MM.1S (cell line): ENCODE data around the gene C2CD2.

Experiments used
- DNase-seq: peaks from one replicate; pipeline ENCODE4 v3.0.0-alpha.2; 2015
- H2AFZ ChIP-seq: fragments of 300-600 bp; sonication (generic); 2 replicates; pipeline ENCODE4 v1.6.0; 2016; ENCODE audit warnings: antibody characterized with exemption, low read length
- H3F3A ChIP-seq: fragments of 300-600 bp; sonication (generic); 2 replicates; pipeline ENCODE4 v1.6.1; 2016; ENCODE audit warnings: mild to moderate bottlenecking, antibody characterized with exemption, low read length, moderate library complexity, mixed read lengths; ENCODE audit not compliant: insufficient read depth
- H3K27ac ChIP-seq: fragments of 300-600 bp; sonication (generic); 2 replicates; pipeline ENCODE4 v1.5.1; 2016; ENCODE audit warnings: mild to moderate bottlenecking, low read length
- H3K27me3 ChIP-seq: fragments of 300-600 bp; sonication (generic); replicated peaks from 2 replicates; pipeline ENCODE4 v1.6.0; 2016; ENCODE audit warnings: low read length; ENCODE audit not compliant: insufficient read depth
- H3K36me3 ChIP-seq: fragments of 300-600 bp; sonication (generic); replicated peaks from 2 replicates; pipeline ENCODE4 v1.6.1; 2016; ENCODE audit warnings: mild to moderate bottlenecking, low read length, mixed read lengths; ENCODE audit not compliant: insufficient read depth
- H3K4me1 ChIP-seq: fragments of 300-600 bp; sonication (generic); 2 replicates; pipeline ENCODE4 v1.6.1; 2016; ENCODE audit warnings: low read length, mixed read lengths
- H3K4me2 ChIP-seq: fragments of 300-600 bp; sonication (generic); 2 replicates; pipeline ENCODE4 v1.6.0; 2016; ENCODE audit warnings: low read depth, low read length
- H3K4me3 ChIP-seq: fragments of 300-600 bp; sonication (generic); 2 replicates; pipeline ENCODE4 v1.5.1; 2016; ENCODE audit warnings: low read length, mixed read lengths
- H3K79me2 ChIP-seq: fragments of 300-600 bp; sonication (generic); 2 replicates; pipeline ENCODE4 v1.6.1; 2016; ENCODE audit warnings: mixed run types, low read length, mixed read lengths
- H3K9ac ChIP-seq: fragments of 300-600 bp; sonication (generic); 2 replicates; pipeline ENCODE4 v1.6.1; 2016; ENCODE audit warnings: low read length, mixed read lengths
- H3K9me2 ChIP-seq: fragments of 300-600 bp; sonication (generic); replicated peaks from 2 replicates; pipeline ENCODE4 v1.6.1; 2016; ENCODE audit warnings: mild to moderate bottlenecking, low read length, mixed read lengths; ENCODE audit not compliant: insufficient read depth
- H3K9me3 ChIP-seq: fragments of 300-600 bp; sonication (generic); replicated peaks from 2 replicates; pipeline ENCODE4 v1.6.1; 2016; ENCODE audit warnings: mild to moderate bottlenecking, low read length, mixed read lengths; ENCODE audit not compliant: insufficient read depth
- H4K20me1 ChIP-seq: fragments of 300-600 bp; sonication (generic); 2 replicates; pipeline ENCODE4 v1.6.1; 2016; ENCODE audit warnings: mild to moderate bottlenecking, low read length, moderate library complexity, mixed read lengths; ENCODE audit not compliant: insufficient read depth
- EZH2 ChIP-seq: fragments of 300-600 bp; sonication (generic); optimal IDR thresholded peaks from 2 replicates; pipeline ENCODE3; 2017; ENCODE audit warnings: low read depth, mild to moderate bottlenecking, antibody characterized with exemption, low read length, mixed read lengths
- EZH2phosphoT487 ChIP-seq: fragments of 300-600 bp; sonication (generic); IDR thresholded peaks from 2 replicates; pipeline ENCODE4 v1.6.1; 2018; ENCODE audit warnings: antibody characterized with exemption, low read length
- TF ChIP-seq, protein P1 (sequence below): fragments of 300-600 bp; sonication (generic); IDR thresholded peaks from 2 replicates; pipeline ENCODE4 v1.5.1; 2016; ENCODE audit warnings: antibody characterized with exemption, low read length, mixed read lengths

Gene C2CD2

DNA sequence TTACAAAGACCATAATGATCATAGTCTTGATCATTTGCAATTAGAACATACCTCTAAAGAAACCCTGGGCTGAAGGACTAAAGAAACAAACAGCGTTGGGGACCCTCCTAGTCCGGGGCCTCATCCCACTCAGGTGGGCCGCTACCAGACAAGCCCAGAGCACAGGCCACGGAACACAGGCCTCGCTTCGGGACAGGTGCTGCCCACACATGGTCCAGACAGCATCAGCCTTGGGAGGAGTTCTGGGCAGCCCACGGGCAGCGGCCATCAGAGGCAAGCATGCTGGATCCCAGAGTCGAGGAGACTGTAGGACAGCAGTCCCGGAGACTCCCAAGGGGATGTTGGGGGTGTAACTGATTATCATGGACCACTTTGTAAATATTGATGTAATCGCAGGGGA is 4.9 kb downstream of the C2CD2 start:
- H3K9me3 ChIP-seq = no peaks in the 10 kb centered on the region
- H3K4me3 ChIP-seq = no peak overlapping the region
- no peaks in the 10 kb centered on the region for H3K27me3 ChIP-seq
- no peaks in the 10 kb centered on the region for H3F3A ChIP-seq
- H3K4me2 ChIP-seq = no peak overlapping the region
- no peak overlapping the region for H3K27ac ChIP-seq
- no peaks in the 10 kb centered on the region for H3K9me2 ChIP-seq
- TF ChIP-seq EZH2 (no peak), EZH2phosphoT487 (no peak)
- TF ChIP-seq, protein P1, sequence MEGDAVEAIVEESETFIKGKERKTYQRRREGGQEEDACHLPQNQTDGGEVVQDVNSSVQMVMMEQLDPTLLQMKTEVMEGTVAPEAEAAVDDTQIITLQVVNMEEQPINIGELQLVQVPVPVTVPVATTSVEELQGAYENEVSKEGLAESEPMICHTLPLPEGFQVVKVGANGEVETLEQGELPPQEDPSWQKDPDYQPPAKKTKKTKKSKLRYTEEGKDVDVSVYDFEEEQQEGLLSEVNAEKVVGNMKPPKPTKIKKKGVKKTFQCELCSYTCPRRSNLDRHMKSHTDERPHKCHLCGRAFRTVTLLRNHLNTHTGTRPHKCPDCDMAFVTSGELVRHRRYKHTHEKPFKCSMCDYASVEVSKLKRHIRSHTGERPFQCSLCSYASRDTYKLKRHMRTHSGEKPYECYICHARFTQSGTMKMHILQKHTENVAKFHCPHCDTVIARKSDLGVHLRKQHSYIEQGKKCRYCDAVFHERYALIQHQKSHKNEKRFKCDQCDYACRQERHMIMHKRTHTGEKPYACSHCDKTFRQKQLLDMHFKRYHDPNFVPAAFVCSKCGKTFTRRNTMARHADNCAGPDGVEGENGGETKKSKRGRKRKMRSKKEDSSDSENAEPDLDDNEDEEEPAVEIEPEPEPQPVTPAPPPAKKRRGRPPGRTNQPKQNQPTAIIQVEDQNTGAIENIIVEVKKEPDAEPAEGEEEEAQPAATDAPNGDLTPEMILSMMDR = no peak
- no peak for DNase-seq
- no peaks in the 10 kb centered on the region for H4K20me1 ChIP-seq
- no peak overlapping the region for H3K9ac ChIP-seq
- H3K4me1 ChIP-seq = no peaks in the 10 kb centered on the region
- H3K36me3 ChIP-seq = no peaks in the 10 kb centered on the region
- H3K79me2 ChIP-seq = no peaks in the 10 kb centered on the region
- H2AFZ ChIP-seq = no peak overlapping the region

DNA sequence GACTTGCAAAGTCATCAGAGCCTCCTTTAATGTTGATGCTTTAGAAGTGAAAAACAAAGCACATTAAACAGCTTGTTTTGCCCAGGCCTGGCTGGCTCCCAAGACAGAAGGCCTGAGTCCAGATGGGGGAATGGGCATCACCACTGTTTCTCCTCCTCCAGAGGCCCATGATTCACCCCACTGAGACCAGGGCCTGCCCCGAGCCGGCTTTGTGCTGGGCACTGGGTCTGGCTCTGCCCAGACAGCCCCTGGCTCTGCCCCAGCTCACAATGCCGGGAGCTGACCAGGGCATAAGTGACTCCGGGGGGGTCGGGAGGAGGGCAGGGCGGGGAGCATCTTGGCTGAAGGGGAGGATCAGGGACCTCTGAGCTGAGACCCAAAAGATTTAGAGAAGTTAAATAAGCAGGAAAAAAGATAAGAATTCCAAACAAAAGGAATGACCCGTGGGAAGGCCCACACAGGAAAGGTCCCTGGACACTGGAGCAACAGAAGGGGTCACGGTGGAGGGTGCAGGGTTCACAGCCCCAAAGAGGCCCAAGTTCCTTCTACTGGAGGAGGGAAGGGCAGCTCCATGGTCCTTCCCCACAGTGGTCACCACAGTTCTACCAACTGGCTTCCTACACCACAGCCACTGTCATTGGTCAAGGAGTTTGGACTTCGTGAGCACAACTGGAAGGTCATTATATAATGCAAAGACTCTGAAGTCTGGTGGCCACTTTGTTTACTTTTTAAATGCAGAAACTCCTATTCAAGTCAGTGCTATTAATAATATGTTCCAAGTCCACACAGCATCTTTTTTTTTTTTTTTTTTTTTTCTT is 5.5 kb downstream of the C2CD2 start:
- Histone ChIP-seq H2AFZ (no peak overlapping the region), H3K9me3 (no peaks in the 10 kb centered on the region), H3K36me3 (no peaks in the 10 kb centered on the region), H3K27me3 (no peaks in the 10 kb centered on the region), H3K4me3 (no peak overlapping the region), H3K79me2 (no peaks in the 10 kb centered on the region), H3K9ac (no peak overlapping the region), H3K27ac (no peak overlapping the region), H3K4me1 (no peaks in the 10 kb centered on the region), H3K4me2 (no peak overlapping the region), H4K20me1 (no peaks in the 10 kb centered on the region), H3F3A (no peaks in the 10 kb centered on the region), H3K9me2 (no peaks in the 10 kb centered on the region)
- no peak for DNase-seq
- TF ChIP-seq EZH2 (no peak), EZH2phosphoT487 (no peak)
- TF ChIP-seq, protein P1 = no peak

- H3F3A ChIP-seq = no peaks in the 10 kb centered on the region
- no peaks in the 10 kb centered on the region for H3K9me3 ChIP-seq
- no peak overlapping the region for H2AFZ ChIP-seq
- no peaks in the 10 kb centered on the region for H3K4me1 ChIP-seq
- H3K4me2 ChIP-seq = no peak overlapping the region
- no peak for TF ChIP-seq EZH2
- TF ChIP-seq, protein P1 = no peak
- no peak for TF ChIP-seq EZH2phosphoT487
- no peaks in the 10 kb centered on the region for H3K9me2 ChIP-seq
- no peaks in the 10 kb centered on the region for H3K27me3 ChIP-seq
- no peak overlapping the region for H3K27ac ChIP-seq
- no peak overlapping the region for H3K4me3 ChIP-seq
- no peaks in the 10 kb centered on the region for H3K36me3 ChIP-seq
- no peak for DNase-seq
- no peaks in the 10 kb centered on the region for H3K79me2 ChIP-seq
- no peak overlapping the region for H3K9ac ChIP-seq
- H4K20me1 ChIP-seq = no peaks in the 10 kb centered on the region
These were observed 7.8 kb downstream of the C2CD2 start for GRCh38 chr21:41945982-41946381.
